Testis (tissue), 2 donors: ENCODE data around the gene GLRX.

Experiments
- CTCF ChIP-seq, 3 experiments: fragments of 450-650 bp in 2 of 3; fragments of 200-600 bp in 1 of 3; sonication (generic) in 1 of 3; IDR thresholded peaks; one replicate each; pipeline ENCODE4 v1.5.1; 2016 to 2019; ENCODE audit warnings: antibody characterized with exemption in 3 of 3, mild to moderate bottlenecking in 2 of 3, moderate library complexity in 1 of 3
- POLR2A ChIP-seq: fragments of 450-650 bp; IDR thresholded peaks from one replicate; pipeline ENCODE4 v1.6.1; 2017; ENCODE audit warnings: antibody characterized with exemption, mild to moderate bottlenecking, moderate library complexity

DNA sequence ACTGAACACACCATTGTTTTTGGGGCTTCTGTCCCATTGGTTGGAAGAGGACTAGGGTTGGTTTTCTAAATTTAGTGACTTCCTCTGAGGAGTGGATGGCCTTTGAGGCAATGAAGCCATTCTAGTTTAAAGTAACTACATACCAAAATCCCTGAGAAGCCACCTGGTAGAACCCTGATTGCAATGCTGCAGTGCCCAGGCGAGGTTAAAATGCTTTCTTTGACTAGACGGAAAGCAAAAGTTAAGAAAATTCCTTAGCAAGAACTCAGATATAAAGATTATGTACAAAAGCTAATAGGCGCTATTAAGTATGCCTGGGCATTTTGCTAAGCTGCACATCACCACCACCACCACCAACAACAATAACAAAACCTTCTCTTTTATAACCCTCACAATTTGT, 20.6 kb downstream of the GLRX start:
- TF ChIP-seq POLR2A = no peak
- TF ChIP-seq CTCF (IDR thresholded peaks at IDR 0.05) = no peak
